IPS-20b (cell line): ENCODE results near the gene RPL7L1.
"Not testable (repeated sequence)": the region's sequence is repeated elsewhere in the genome, so short reads cannot be mapped to it uniquely, and the experiment has no call there.

Experiments used
- H3K27ac ChIP-seq: one replicate; pipeline ENCODE4 v1.5.1; 2013; ENCODE audit warnings: low read length
- H3K27me3 ChIP-seq: 2 replicates; pipeline ENCODE4 v1.6.1; 2013; ENCODE audit warnings: mild to moderate bottlenecking, low read length, inconsistent platforms; ENCODE audit not compliant: insufficient read depth
- H3K36me3 ChIP-seq: 2 replicates; pipeline ENCODE4 v1.6.1; 2013; ENCODE audit warnings: low read depth, mild to moderate bottlenecking, inconsistent platforms, low read length, moderate library complexity; ENCODE audit not compliant: insufficient read depth
- H3K4me1 ChIP-seq: 2 replicates; pipeline ENCODE4 v1.6.1; 2013; ENCODE audit warnings: mild to moderate bottlenecking, control low read depth, inconsistent platforms, low read length, moderate library complexity; ENCODE audit not compliant: insufficient read depth
- H3K4me3 ChIP-seq: 2 replicates; pipeline ENCODE4 v1.5.1; 2013; ENCODE audit warnings: mild to moderate bottlenecking, low read length, inconsistent platforms
- H3K9ac ChIP-seq: 2 replicates; pipeline ENCODE4 v1.6.1; 2013; ENCODE audit warnings: low read depth, mild to moderate bottlenecking, inconsistent platforms, low read length, moderate library complexity
- H3K9me3 ChIP-seq: 2 replicates; pipeline ENCODE4 v1.6.1; 2013; ENCODE audit warnings: mild to moderate bottlenecking, low read depth, low read length, inconsistent platforms; ENCODE audit not compliant: insufficient read depth

RPL7L1 gene

DNA sequence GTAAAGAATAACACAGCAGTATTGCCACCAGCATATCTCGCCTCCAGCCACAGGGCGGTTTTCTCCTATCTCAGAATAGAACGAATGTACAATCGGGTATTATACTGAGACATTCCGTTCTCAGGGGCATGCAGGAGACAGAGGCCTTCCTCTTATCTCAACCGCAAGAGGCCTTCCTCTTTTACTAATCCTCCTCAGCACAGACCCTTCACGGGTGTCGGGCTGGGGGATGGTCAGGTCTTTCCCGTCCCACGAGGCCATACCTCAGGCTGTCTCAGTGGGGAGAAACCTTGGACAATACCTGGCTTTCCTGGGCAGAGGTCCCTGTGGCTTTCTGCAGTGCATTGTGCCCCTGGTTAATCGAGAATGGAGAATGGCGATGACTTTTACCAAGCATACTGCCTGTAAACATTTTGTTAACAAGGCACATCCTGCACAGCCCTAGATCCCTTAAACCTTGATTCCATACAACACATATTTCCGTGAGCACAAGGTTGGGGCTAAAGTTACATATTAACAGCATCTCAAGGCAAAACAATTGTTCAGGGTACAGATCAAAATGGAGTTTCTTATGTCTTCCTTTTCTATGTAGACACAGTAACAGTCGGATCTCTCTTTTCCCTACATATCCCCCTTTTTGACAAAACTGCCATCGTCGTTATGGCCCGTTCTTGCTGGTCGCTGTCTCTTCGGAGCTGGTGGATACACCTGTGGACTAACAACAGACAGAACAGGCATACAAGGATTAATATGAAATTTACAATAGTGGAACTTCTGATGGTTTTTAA, 14.8 kb downstream of the RPL7L1 start:
- H3K4me1 ChIP-seq, H3K36me3 ChIP-seq, H3K27me3 ChIP-seq, H3K4me3 ChIP-seq, H3K9ac ChIP-seq, H3K27ac ChIP-seq, H3K9me3 ChIP-seq: not testable (repeated sequence)

- H3K9me3 ChIP-seq = no peaks in the 10 kb centered on the region
- H3K27ac ChIP-seq = no peak overlapping the region
- H3K36me3 ChIP-seq = no peaks in the 10 kb centered on the region
- no peaks in the 10 kb centered on the region; the same call in 1 of the 2 replicates for H3K27me3 ChIP-seq
- peaks cover 15% of the 10 kb centered on the region; the same call in 1 of the 2 replicates for H3K4me1 ChIP-seq
- H3K4me3 ChIP-seq = no peak overlapping the region
- H3K9ac ChIP-seq = no peak overlapping the region
These were observed 16.8 kb downstream of the RPL7L1 start for GRCh38 chr6:42896178-42896719.

- H3K4me3 ChIP-seq = no peak overlapping the region
- peaks cover 15% of the 10 kb centered on the region; the same call in 1 of the 2 replicates for H3K4me1 ChIP-seq
- H3K36me3 ChIP-seq = no peaks in the 10 kb centered on the region
- H3K9ac ChIP-seq = peak overlapping the region; percentile 19; the same call in 1 of the 2 replicates
- H3K27me3 ChIP-seq = no peaks in the 10 kb centered on the region; the same call in 1 of the 2 replicates
- no peaks in the 10 kb centered on the region for H3K9me3 ChIP-seq
- no peak overlapping the region for H3K27ac ChIP-seq
These were observed 19.5 kb downstream of the RPL7L1 start for GRCh38 chr6:42898891-42899361.

DNA sequence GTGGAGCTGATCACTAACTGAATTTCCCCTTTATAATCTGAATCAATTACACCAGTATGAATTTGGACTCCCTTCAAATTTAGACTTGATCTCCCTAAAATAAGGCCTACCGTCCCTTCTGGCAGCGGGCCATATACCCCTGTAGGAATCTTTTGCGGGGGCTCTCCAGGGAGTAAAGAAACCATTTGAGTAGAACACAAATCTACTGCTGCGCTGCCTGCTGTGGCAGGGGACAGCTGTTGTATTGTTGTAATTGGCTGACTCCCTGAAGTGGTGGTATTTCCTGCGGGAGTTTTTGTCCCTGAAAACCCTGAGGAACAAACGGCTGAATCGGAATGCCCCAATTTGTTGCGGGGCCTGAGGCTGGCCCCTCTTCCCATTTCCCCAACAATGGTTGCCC, 20.5 kb downstream of the RPL7L1 start:
- H3K9ac ChIP-seq = no peak overlapping the region

GRCh38 chr6:42901538-42901957, 22.1 kb downstream of the RPL7L1 start:
- Histone ChIP-seq H3K4me3 (0 out of 2 replicates have a peak overlapping the region, but pooled peaks have one; percentile 37), H3K36me3 (no peaks in the 10 kb centered on the region), H3K4me1 (peaks cover 15% of the 10 kb centered on the region; the same call in 1 of the 2 replicates), H3K27me3 (no peaks in the 10 kb centered on the region; the same call in 1 of the 2 replicates), H3K27ac (no peak overlapping the region), H3K9me3 (no peaks in the 10 kb centered on the region), H3K9ac (no peak overlapping the region)

More for the DNA sequence above, 20.5 kb downstream of the RPL7L1 start:
- H3K4me1 ChIP-seq = peaks cover 15% of the 10 kb centered on the region; the same call in 1 of the 2 replicates
- no peaks in the 10 kb centered on the region for H3K36me3 ChIP-seq
- no peak overlapping the region for H3K27ac ChIP-seq
- no peaks in the 10 kb centered on the region for H3K9me3 ChIP-seq
- H3K4me3 ChIP-seq = no peak overlapping the region
- no peaks in the 10 kb centered on the region; the same call in 1 of the 2 replicates for H3K27me3 ChIP-seq

DNA sequence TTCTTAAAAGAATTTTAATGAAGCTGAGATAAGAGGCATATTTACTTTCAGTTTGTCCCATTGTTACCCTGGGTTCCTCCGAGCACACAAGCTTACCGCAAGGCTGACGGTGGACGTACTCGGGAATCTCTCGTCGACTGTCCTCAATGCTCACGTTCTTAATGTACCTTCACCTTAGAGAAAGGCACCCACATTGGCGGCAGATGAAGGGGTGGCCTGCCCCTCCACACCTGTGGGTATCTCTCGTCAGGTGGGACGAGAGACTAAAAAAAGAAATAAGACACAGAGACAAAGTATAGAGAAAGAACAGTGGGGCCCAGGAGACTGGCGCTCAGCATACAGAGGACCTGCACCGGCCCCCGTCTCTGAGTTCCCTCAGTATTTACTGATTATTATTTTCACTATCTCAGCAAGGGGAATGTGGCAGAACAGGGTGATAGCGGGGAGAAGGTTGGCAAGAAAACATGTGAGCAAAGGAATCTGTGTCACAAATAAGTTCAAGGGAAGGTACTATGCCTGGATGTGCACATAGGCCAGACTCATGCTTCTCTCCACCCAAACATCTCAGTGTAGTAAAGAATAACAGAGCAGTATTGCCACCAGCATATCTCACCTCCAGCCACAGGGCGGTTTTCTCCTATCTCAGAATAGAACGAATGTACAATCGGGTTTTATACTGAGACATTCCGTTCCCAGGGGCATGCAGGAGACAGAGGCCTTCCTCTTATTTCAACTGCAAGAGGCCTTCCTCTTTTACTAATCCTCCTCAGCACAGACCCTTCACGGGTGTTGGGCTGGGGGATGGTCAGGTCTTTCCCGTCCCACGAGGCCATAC, 23.2 kb downstream of the RPL7L1 start:
- not testable (repeated sequence) for H3K36me3 ChIP-seq, H3K4me3 ChIP-seq, H3K27me3 ChIP-seq, H3K27ac ChIP-seq, H3K9me3 ChIP-seq, H3K9ac ChIP-seq
- peaks cover 15% of the 10 kb centered on the region; the same call in 1 of the 2 replicates for H3K4me1 ChIP-seq

GRCh38 chr6:42904467-42904866, 25.1 kb downstream of the RPL7L1 start:
- H3K27ac ChIP-seq = no peak overlapping the region
- H3K4me3 ChIP-seq = no peak overlapping the region
- H3K9me3 ChIP-seq = no peaks in the 10 kb centered on the region
- peaks cover 10% of the 10 kb centered on the region; the same call in 1 of the 2 replicates for H3K4me1 ChIP-seq
- H3K9ac ChIP-seq = no peak overlapping the region
- H3K27me3 ChIP-seq = no peaks in the 10 kb centered on the region; the same call in 1 of the 2 replicates
- H3K36me3 ChIP-seq = no peaks in the 10 kb centered on the region

GRCh38 chr6:42907336-42907735, 27.9 kb downstream of the RPL7L1 start:
- H3K27ac ChIP-seq = no peak overlapping the region
- H3K27me3 ChIP-seq = no peaks in the 10 kb centered on the region
- no peaks in the 10 kb centered on the region for H3K9me3 ChIP-seq
- H3K4me3 ChIP-seq = no peak overlapping the region
- no peaks in the 10 kb centered on the region for H3K4me1 ChIP-seq
- H3K9ac ChIP-seq = no peak overlapping the region
- H3K36me3 ChIP-seq = no peaks in the 10 kb centered on the region

DNA sequence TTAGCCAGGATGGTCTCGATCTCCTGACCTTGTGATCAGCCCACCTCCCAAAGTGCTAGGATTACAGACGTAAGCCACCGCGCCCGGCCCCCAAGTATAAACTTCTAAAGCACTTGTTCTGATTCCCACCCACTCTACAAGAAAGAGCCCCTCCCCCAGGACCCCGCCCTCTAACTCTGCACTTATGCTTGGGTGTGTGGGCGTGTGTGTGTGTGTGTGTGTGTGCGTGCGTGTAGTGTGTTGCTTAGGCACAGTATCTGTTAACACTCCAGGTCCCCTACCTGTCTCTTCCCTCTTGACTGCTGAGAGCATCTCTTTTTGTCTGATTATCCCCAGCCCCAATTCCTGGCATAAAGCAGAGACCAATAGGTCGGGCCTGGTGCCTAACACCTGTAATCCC, 30.4 kb downstream of the RPL7L1 start:
- Histone ChIP-seq H3K36me3 (no peaks in the 10 kb centered on the region), H3K9ac (no peak overlapping the region), H3K4me1 (no peaks in the 10 kb centered on the region), H3K27ac (no peak overlapping the region), H3K4me3 (no peak overlapping the region), H3K9me3 (no peaks in the 10 kb centered on the region), H3K27me3 (no peaks in the 10 kb centered on the region)

DNA sequence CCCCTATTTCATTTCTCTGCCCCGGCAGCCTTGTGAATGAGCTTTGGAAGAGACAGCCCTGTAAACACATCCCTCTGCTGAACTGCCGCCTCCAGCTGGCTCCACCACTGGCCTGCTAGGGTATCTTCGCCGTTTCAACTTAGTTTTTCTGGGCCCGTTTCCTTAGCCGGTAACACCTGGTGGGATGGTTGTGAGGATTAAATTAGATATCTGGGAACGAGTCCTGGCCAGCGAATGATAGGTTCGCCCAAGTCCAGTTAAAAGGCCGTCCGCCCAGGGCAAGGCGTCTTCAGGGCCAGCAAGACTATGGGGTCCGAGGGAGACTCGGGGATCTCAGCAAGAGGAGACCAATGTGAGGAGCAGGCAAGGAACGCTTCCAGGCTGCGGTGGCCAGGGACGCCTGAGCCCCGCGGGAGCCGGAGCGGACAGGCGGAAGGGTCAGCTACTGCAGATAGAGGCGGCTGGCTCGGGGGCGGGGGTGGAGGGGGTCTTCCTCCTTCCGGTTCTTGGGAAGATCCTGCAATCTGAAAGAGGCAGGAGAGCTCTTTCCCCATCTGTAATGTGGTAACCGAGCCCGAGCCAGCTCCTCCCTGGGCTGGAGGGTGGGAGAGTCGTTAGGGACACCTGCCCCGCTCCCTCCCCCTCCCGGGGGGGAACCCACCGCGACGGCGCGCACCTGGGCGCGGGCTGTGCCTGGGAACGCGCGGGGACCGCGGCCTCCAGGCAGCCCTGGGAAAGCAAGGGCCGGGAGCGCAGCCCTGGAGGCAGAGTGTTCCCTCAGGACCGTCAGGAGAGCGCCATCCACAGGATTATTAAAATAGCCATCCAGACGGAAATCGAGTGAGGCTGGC, 32.0 kb downstream of the RPL7L1 start:
- Histone ChIP-seq H3K36me3 (no peaks in the 10 kb centered on the region), H3K4me3 (peak overlapping the region; percentile 78), H3K27ac (peak overlapping the region; percentile 56), H3K4me1 (no peaks in the 10 kb centered on the region), H3K9me3 (no peaks in the 10 kb centered on the region), H3K9ac (peak overlapping the region; percentile 76; the same call in 1 of the 2 replicates), H3K27me3 (no peaks in the 10 kb centered on the region)

DNA sequence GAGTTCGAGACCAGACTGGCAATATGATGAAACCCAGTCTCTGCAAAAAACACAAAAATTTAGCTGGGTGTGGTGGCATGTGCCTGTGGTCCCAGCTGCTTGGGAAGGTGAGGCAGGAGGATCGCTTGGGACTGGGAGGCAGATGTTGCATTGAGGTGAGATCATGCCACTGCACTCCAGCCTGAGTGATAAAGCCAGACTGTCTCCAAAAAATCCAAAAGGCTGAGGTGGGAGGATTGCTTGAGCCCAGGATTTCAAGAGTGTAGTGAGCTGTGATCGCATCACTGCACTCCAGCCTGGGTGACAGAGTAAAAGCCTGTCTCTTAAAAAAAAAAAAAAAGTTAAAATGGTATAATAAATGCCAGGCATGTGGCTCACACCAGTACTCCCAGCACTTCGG, 35.1 kb downstream of the RPL7L1 start:
- Histone ChIP-seq H3K36me3 (no peaks in the 10 kb centered on the region), H3K9ac (no peak overlapping the region), H3K27me3 (no peaks in the 10 kb centered on the region), H3K4me1 (no peaks in the 10 kb centered on the region), H3K4me3 (no peak overlapping the region), H3K9me3 (no peaks in the 10 kb centered on the region), H3K27ac (no peak overlapping the region)
